ENCODE measurements around the gene FBH1.
"Not testable (repeated sequence)": the region's sequence is repeated elsewhere in the genome, so short reads cannot be mapped to it uniquely, and the experiment has no call there.

FBH1 gene

DNA sequence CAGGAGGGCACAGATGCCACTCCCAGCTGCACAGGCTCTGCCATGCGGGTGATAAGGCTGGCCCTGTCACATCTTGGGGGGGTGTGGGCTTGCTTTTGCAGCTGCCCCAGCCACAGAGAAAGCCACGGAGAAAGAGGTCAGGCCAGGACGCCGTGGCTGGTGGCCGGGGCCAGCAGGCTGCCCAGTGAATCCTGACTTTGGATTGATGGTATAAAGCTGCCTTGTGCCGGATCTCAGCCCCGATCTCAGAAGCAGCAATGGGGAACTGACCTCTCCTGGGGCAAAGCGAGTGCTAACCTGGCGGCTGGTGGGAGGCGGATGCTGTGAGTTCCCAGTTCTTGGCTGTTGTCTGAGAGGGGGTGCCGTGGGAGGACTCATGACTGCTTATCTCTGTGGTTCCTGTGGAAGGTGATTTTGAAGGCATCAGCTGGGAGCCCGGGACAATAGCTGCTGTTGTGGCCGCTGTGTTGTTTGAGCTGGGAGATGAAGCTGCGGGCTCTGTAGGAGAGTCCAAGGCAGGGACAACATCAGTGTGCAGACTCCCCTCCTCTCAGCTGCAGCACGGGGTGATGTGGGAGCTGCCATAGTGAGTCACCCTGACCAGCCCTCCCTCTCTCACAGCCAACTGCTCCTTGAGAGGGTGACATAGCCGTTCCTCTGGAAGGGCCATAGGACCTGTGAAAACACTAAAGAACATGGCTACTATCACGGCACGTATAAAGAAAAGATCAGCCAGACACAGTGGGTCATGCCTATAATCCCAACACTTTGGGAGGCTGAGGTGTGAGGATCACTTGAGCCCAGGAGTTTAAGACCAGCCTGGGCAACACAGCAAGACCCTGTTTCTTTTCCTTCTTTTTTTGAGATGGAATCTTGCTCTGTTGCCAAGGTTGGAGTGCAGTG lies 70.3 kb downstream of the FBH1 start:
- DNase-seq, result no peak

DNA sequence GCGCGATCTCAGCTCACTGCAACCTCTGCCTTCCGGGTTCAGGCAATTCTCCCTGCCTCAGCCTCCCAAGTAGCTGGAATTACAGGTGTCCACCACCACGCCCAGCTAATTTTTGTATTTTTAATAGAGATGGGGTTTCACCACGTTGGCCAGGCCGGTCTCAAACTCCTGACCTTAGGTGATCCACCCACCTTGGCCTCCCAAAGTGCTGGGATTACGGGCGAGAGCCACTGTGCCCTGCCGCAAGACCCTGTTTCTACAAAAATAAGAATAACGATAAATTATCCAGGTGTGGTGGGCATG lies 70.9 kb downstream of the FBH1 start:
- DNase-seq, result not testable (repeated sequence)

DNA sequence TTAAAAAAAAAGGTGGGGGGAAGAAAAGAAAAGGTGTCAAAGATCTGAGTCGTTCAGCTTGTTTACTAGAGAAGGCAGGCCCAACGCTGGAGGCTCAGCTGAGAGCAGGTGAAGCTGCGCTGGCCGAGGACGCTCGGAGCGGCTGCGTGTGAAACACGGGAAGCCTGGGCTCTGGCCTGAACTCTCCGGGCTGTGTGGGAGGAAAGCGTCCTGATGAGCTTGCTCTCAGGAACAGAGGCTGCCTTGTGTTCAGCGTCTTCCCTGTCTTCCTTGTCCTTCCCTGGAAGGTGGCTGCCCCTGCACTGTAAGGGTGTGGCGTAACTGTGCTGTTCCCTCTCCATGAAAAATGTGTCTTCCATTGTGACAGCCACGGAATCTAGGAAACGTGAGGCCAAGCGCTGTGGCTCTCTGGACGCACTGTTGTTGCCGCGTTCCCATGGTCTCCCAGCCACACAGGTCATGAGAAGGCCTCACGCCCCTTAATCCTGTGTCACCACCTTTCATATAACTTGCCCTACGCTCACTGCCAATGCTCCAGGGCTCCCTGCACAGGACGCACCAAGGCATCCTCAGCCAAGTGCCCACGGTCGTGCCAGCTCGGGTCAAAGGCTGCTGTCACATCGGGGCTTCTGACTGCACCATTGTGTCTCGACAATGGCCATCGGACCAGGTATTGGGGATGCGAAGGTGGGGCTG lies 71.5 kb downstream of the FBH1 start:
- no peak for DNase-seq

DNA sequence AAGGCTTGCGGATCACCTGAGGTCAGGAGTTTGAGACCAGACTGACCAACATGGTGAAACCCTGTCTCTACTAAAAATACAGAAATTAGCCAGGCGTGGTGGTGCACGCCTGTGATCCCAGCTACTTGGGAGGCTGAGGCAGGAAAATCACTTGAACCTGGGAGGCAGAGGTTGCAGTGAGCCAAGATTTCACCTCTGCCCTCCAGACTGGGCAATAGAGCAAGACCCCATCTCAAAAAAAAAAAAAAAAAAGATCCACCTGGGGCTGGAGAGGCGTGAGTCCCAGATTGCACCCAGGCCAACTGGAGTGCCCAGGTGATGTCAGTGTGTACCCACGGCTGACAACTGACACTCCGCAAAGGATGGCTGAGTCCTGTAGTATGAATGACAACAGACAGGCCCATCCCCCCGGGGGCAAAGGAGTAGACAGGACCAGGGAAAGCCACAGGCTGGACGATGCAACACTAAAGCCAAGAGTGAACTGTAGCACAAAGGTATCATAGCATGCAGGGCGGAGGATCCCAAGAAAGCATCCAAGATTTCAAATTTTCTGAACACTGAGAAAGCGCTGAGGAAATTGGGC lies 72.4 kb downstream of the FBH1 start:
- DNase-seq, result not testable (repeated sequence)

DNA sequence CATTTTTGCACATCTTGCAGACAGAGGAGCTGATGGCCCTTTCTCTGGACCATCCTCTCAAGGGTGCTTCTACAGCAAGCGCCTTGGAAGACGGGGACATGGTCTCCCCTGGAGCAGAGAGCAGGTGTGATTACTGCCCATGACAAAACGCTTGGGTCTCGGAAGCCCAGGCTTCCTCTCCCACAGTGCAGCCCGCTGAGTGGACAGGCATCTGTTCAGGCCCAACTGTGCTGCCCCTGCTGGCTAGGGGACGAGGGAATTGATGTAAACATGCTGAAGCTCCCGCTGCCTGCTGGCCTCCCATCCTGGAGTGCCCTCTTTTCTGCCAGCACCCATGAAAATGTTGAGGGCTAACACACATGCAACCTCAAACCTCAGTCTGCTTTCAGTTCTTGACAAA lies 73.0 kb downstream of the FBH1 start:
- DNase-seq, result no peak

DNA sequence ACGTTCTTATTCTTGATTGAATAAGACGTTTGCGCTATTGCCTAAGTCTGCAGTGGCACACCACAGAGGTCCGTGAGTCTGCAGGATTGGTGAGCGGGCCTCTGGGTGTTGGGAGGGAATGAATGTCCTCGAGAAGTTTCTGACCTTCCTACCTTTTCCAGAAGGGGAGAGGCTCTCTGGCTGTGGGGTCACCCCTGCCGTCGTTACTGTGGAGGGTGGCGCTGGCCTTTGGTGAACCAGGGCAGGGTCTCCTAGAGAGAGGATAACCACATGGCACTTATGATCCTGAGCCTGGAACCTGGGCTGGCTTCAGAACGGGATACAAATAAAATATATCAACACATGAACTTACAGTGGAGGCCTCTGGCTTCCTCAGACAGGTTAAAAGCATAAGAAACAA lies 73.5 kb downstream of the FBH1 start:
- no peak for DNase-seq

DNA sequence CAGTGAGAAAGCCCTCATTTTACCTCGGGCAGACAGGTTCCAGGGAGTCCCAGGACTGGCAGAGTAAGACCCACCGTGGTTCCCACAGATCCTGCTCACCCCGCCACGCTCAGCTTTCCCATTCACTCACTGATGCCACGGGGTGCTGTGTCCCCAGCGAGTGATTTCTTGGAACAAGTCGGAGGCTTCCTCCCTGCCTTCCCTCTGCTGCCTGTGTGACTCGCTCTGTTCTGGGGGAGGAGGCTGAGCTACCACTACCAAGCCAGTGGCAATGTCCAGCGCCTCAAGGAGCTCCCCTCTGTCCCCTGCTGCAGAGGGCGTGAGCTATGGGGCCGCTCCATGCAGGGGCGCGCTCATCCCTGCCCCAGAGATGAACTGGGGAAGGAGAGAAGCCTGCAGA lies 74.7 kb downstream of the FBH1 start:
- DNase-seq, result no peak

DNA sequence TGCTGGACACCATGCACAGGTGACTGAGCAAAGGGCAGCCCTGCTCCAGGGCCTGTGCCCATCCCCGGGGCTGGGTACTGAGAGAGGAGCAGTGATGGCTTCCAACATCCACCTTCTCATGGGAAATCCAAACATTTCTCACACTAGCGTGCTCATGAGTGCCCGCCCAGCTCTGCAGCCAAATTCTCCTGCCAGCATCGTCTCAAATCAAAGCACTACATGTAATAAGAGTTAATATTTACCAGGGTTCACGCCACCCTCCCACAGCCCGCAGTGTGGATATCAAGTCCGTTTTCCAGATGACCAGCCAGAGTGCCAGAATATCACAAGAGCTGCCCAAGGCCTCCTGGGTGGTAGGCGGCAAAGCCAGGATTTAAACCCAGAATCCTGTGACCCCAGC lies 75.2 kb downstream of the FBH1 start:
- DNase-seq, result no peak

DNA sequence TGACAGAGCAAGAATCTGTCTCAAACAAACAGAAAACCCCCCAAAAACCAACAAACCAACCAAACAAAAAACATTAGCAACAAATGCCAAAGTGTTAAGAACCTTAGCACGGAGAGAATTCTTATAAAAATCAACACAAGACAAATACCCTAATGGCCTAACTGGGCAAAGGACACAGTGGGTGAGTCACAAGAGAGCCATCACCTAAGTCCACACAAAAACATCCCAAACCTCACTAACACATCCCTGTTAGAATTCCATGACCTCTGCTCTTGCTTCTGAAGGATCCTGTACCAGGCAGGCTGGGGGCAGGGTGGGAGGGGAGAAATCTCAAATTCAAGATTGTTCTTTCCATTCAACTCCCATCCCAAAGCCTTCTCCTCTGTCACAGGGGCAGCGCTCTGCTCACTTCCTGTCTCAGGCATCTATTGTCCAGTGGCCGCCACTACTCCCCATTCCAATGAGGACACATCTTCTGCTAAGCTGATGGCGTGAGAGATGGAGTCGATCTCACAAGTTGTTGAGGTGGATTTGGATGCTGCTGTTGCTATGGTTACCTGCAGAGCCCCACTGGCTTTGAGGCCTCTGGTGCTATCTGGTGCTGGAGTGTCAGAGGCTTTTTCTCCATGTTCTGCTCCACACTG lies 78.1 kb downstream of the FBH1 start:
- DNase-seq, result no peak

DNA sequence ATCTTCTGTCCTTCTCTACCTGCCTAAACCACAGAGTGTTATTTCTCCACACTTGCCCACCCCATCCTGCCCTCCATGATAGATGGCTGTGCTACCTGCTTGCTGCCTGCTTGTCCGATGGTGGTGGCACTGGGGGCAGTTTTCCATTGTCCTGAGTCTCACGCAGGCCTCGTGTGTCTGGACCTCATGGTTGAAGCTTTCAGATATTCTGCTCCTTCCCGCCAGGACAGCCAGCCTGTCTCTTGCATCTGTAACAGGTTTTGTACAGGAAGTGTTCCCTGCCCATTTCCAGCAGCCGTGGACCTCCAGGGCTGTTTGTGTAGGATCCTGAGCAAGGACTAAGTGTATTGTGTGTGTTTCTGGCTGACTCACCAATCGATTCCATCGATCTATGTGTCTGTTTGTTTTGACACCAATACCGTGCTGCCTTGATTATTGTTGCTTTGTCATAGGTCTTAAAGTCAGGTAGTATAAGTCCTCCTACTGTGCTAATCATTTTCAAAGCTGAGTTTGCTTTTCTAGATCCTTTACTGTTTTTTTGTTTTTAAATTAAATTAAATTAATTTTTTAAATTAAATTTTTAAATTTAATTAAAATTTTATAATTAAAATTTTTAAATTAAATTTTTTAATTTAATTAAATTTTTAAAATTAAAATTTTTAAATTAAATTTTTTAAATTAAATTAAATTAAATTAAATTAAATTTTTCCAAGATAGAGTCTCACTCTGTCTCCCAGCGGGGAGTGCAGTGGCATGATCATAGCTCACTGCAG lies 78.8 kb downstream of the FBH1 start:
- DNase-seq, result no peak

DNA sequence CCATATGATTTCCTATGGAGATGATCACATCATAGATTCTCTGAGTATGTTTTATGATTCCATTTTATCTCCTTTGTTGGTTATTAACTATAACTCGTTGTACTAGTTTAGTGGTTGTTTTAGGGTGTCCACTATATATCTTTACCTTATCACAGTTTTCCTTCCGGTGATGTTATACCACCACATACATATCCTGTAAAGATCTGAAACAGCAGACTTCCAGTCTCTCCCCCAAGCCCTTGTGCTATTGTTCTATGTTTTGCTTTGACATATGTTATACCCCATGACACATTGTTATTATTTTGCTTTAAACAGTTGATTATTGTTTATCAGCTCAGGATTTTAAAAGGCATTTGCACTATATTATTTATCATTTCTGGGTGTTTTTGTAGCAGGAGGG lies 80.0 kb downstream of the FBH1 start:
- no peak for DNase-seq

DNA sequence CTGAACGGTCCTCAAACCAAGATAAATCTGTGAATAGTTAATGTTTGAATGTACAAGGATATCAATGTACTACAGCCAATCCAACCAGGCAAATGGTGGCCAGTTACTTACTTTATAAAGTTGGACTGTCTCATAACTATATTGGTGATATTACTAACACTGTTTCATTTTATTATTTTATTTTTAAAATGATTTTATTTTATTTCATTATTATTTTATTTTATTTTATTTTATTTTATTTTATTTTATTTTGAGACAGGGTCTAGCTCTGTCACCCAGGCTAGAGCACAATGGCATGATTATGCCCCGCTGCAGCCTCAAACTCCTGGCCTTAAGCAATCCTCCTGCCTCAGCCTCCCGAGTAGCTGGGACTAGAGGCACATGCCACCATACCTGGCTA lies 80.5 kb downstream of the FBH1 start:
- no peak for DNase-seq

DNA sequence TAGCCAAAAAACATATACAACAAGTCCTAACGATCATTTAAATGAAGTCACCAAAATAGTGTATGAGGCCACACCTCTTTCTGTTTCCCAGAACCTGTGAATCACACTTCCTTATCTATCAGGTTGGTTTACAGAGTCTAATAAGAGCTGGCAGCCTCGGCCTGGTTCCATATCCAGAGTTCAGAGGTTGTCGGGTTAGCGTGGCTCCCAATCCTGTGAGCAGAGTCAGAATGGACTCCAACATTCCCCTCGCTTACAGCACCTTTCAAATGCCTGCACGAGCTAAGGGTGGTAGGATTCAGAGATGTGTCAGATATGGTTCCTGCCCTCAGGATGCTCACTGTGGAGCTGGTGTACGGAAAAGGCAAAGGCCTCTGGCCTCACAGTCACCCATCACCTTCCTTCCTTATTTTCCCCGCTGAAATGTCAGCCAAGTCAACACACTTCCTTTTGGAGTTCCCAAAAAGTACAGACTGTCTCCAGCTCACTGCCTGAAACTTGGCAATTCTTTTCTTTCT lies 81.3 kb downstream of the FBH1 start:
- no peak for DNase-seq

DNA sequence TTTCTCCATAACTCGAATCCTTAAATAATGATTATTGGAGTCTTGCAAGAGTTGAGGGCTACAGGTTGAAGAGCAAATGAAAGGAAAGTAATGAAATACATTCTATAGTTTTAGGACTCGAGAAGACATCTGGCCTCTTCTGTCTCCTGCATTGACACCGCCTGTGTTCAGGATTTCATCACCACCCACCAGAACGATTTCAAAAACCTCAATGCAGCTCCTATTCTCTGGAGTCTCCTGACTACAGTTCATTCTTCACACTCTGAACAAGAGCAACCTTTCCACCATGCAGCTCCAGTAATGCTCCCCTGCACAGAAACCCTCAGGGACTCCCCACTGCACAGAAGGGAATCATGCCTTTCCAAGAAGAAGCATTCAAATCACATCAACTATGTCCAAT lies 81.8 kb downstream of the FBH1 start:
- DNase-seq, result peak in 1 of 2 experiments; percentile 36

DNA sequence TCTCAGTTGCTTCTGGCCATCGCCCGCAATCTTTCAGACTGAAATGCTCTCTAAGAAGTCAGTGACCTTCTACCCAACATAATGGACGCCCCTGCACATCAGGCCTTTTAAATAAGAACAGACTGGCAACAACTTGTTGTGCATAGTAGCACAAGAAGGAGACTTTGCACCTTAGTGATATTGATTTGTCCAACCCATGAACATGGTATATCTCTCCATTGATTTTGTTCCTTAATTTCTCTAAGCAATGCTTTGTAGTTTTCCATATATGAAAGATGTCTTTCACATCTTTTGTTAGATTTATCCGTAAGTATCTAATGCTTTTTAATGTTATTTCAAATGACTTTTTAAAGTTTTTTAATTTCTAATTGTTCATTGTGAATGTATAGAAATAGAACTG lies 83.0 kb downstream of the FBH1 start:
- no peak for DNase-seq

DNA sequence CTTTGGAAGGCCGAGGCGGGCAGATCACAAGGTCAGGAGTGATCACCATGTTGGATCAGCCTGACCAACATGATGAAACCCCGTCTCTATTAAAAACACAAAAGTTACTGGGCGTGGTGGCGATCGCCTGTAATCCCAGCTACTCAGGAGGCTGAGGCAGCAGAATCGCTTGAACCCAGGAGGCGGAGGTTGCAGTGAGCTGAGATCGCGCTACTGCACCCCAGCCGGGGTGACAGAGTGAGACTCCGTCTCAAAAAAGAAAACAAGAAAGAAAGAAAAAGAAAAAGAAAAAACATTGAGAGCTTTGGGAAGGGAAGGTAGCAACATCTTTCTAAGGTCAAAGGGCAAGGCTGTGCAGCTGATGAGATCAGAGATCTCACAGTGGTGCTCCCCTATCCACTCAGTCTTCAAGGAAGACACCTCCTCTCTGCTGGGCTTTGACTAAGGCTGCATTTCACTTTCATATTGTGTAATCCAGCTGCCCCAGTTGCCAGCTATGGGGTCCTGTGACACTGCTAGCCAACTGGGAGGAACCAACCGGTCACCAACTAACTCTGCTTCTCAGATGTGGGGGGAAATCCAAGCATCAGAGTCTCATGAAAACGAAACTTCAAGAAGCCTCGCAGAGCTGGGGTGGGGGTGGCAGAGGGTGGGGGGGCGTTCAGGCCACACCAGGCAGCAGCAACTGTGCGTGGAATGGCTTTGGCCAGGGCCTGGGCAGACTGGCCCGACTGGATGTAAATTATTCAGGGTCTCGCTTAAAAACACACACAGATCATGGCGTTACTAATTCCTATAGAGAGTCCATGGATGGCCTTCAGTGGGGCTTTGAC lies 85.8 kb downstream of the FBH1 start:
- DNase-seq, result peak; percentile 47 to 55

DNA sequence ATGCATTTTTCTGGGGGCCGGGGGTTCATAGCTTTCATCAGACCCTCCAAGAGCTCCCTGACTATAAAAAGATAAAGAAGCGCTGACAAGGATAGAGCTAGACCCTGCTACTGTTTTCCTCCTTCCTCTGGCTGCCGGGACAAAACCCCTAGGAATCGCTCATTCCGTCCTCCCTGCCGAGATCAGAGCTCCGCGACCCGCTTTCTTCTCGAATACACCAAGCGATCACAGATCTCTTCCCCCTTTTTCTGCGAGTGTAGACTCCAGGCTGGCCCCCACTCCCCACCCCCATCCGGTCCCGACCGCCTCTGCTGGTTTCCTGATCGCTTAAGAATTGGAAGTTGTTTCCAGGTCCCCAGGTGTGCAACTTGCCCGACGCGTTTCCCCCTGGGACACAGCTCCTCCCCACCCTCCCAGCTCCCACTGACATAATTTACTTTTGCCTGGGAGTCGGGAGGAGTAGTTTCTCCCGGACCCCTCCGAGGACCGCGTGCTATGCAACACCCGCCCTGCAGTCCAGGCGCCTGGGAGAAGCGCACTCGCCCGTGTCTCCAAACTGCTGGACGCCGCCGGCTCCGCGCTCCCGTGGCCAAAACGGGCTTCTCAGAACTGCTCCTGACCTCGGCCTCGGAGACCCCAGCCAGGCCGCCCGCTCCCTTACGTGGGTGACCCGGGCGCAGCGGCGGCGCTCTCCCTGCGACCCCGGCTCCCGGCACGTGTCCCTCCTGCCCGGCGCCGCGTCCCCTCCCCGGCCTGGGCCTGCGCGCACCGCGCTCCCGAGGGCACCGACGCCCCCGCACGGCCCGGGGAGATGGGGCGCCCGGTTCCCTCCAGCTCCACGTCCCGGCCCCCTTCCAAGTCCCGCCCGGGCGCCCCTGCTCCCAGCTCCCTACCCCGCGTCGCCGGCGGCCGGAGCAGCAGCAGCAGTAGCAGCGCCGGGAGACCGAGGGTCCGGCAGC lies 86.7 kb downstream of the FBH1 start:
- peak; percentile 23 for DNase-seq

DNA sequence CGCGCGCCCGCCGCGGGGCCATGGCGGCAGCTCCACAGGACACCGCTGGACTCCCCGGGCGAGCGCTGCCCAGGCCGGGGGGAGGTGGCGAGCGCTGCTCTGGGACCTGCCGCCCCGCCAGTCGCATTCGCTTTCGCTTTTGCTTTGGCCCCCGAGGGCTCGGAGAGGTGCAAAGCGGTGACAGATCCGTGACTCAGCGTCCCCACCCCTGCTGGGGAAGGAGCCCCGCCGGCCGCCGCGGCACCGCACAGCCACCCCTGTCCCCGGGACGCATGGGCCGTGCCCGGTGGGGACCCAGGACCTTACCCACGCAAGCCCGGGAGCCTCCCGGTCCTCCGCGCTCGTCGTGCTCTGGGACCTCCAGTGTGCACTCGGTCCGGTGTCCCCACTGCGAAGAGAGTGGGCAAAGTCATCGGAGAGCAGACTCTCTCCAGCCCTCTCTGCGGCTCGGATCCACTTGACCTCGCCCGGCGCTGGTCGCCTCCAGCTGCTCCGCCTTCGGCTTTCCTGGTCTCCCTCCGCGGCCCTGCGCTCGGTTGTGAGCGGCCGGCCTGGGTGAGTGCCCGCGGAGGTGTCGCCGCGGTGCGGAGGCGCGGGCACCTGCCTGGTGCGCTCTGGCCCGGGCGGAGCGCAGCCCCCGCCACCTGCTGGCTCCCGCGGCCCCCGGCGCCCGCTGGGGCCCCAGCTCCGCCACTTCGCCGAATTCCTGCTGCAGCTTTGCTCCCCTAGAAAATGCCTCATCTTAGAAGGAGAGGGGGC lies 87.6 kb downstream of the FBH1 start, which contains the start of gene IL15RA:
TSS of gene IL15RA (minus strand) at position 73 of the 759 bp plus-strand sequence. CDS start at position 22, 51 bp downstream.
- peak; percentile 31 to 50 for DNase-seq

DNA sequence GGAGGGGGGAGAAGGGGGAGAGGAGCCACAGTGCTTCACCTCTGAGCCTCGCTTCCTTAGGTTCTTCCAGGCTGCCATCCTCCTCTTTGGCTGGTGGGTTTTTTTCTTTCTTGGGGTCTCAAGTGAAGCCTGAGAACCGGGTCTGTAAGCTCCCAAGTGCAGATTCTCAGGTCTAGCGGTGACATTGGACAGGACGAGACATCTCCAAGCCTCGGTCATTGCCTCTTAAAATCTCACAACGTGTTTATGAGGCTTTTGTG lies 88.1 kb downstream of the FBH1 start:
- peak in 1 of 2 experiments; percentile 26 for DNase-seq

DNA sequence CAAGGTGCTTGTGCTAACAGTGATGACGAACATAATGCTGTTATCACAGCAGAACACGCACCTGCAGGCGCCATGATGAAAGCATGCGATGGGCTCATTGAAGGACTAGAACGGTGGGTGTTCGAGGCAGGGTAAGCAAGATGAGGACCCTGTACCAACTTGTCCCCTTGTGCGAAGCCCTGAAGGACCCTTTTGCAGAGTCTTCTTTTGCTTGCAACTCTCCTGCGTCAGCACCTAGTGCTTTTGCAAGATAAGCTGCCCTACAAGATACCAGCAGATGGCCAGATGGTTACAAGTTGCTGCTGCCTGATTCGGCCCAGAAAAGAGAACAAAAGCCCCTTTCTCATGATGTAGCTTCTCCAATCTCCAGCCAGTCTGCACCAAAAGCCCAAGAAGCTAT lies 91.5 kb downstream of the FBH1 start:
- DNase-seq, result no peak

Measured in AML-193 (cell line).